RPMI7951 (cell line): Measurements from ENCODE around the gene MAGI2. TPM values are rescaled to one million over a fixed set of nuclear protein-coding genes. Genes with fewer than 3 reads are reported as not detected.
"Not testable (repeated sequence)": the region's sequence is repeated elsewhere in the genome, so short reads cannot be mapped to it uniquely, and the experiment has no call there.

Source experiments
- DNase-seq: peaks from one replicate; pipeline ENCODE4 v3.0.0-alpha.2; 2012; ENCODE audit warnings: low read depth
- total RNA-seq: library from RNA; depleted of rRNA; stranded (reverse); fragments of >200 nt; shearing (Covaris generic); gene quantifications from 2 replicates; pipeline ENCODE4 v1.2.3, GENCODE V29; 2014

Gene MAGI2
- total RNA-seq, 1 experiment from 2014 or later = 1.1 TPM

- no peak for DNase-seq
These were observed 890.3 kb downstream of the MAGI2 start for GRCh38 chr7:78563191-78563590.

GRCh38 chr7:78562191-78562590 is 891.3 kb downstream of the MAGI2 start:
- no peak for DNase-seq

GRCh38 chr7:78558566-78558965 is 894.9 kb downstream of the MAGI2 start:
- DNase-seq = no peak

- no peak for DNase-seq
These were observed 909.5 kb downstream of the MAGI2 start for GRCh38 chr7:78543976-78544375.

GRCh38 chr7:78542981-78543380 is 910.5 kb downstream of the MAGI2 start:
- DNase-seq = no peak

- DNase-seq = no peak
These were observed 910.9 kb downstream of the MAGI2 start for GRCh38 chr7:78542541-78542940.

- DNase-seq = no peak
These were observed 913.6 kb downstream of the MAGI2 start for GRCh38 chr7:78539825-78540224.

GRCh38 chr7:78535655-78536054 is 917.8 kb downstream of the MAGI2 start:
- DNase-seq = no peak

- DNase-seq = peak; percentile 7
These were observed 923.1 kb downstream of the MAGI2 start for GRCh38 chr7:78530351-78530750.

- DNase-seq = no peak
These were observed 924.1 kb downstream of the MAGI2 start for GRCh38 chr7:78529392-78529791.

- DNase-seq = no peak
These were observed 924.5 kb downstream of the MAGI2 start for GRCh38 chr7:78528964-78529363.

GRCh38 chr7:78523930-78524329 is 929.5 kb downstream of the MAGI2 start:
- DNase-seq = no peak

GRCh38 chr7:78521961-78522360 is 931.5 kb downstream of the MAGI2 start:
- no peak for DNase-seq

GRCh38 chr7:78516450-78516849 is 937.0 kb downstream of the MAGI2 start:
- no peak for DNase-seq

GRCh38 chr7:78514634-78515033 is 938.8 kb downstream of the MAGI2 start:
- DNase-seq = no peak

GRCh38 chr7:78510580-78511188 is 942.8 kb downstream of the MAGI2 start:
- DNase-seq = peak; percentile 2

- DNase-seq = not testable (repeated sequence)
These were observed 950.2 kb downstream of the MAGI2 start for GRCh38 chr7:78503301-78503700.

GRCh38 chr7:78501064-78501463 is 952.4 kb downstream of the MAGI2 start:
- DNase-seq = no peak

- DNase-seq = no peak
These were observed 953.5 kb downstream of the MAGI2 start for GRCh38 chr7:78499971-78500370.

GRCh38 chr7:78499283-78499682 is 954.2 kb downstream of the MAGI2 start:
- no peak for DNase-seq

GRCh38 chr7:78497728-78498427 is 955.6 kb downstream of the MAGI2 start:
- no peak for DNase-seq

GRCh38 chr7:78496096-78496630 is 957.3 kb downstream of the MAGI2 start:
- DNase-seq = no peak

- no peak for DNase-seq
These were observed 960.1 kb downstream of the MAGI2 start for GRCh38 chr7:78493401-78493800.
